ENCODE data around the gene RAPGEF5. TPM values are rescaled to one million over a fixed set of nuclear protein-coding genes. Genes with fewer than 3 reads are reported as not detected.

The RAPGEF5 gene
- total and polyA plus RNA-seq, 10 of the 15 experiments (the other 5 are each of a cell fraction or from before 2014, with no cell fraction given), result 0.38 to 4.0 (median 1.6) TPM; not detected in 1

GRCh38 chr7:22234227-22234626, 122.7 kb downstream of the RAPGEF5 start:
- SMC1A ChIA-PET (ENCODE audit: uncharacterized antibody, unreplicated experiment), result no interaction called here
- no peaks in the 10 kb centered on the region for H3K4me1 ChIP-seq (ENCODE audit: control insufficient read depth, insufficient read depth, low read length)
- ATAC-seq (no peak), DNase-seq (ENCODE audit: low read depth, low spot score) (no peak), FAIRE-seq (no peak)
- no peaks in the 10 kb centered on the region for H3K27me3 ChIP-seq (replicated peaks in 1 of 2; ENCODE audit: control insufficient read depth in 2 of 2, insufficient read depth in 2 of 2, low read length in 1 of 2)
- no peaks in the 10 kb centered on the region for H3K79me2 ChIP-seq (ENCODE audit: control insufficient read depth, insufficient read depth, low read length)
- in situ Hi-C loops (cut with MboI) (no loop called here), intact Hi-C loops (cut with micrococcal nuclease; ENCODE audit: unreplicated experiment) (no loop called here)
- TF ChIP-seq KAT2A (conservative IDR thresholded peaks at IDR 0.05; ENCODE audit: control insufficient read depth, low read depth, low read length) (no peak), ETV6 (conservative IDR thresholded peaks at IDR 0.05 in 1 of 2, IDR thresholded peaks at IDR 0.05 in 1 of 2; ENCODE audit: borderline replicate concordance in 1 of 2, low read depth in 1 of 2) (no peak), EP300 (IDR thresholded peaks at IDR 0.05; ENCODE audit: borderline replicate concordance in 1 of 2, control insufficient read depth in 1 of 2, low read depth in 2 of 2, low read length in 2 of 2) (no peak), TCF3 (IDR thresholded peaks at IDR 0.05; ENCODE audit: borderline replicate concordance, insufficient read depth, low read depth, low read length) (no peak), E2F4 (IDR thresholded peaks at IDR 0.05; ENCODE audit: low read depth, low read length) (no peak), ZNF592 (IDR thresholded peaks at IDR 0.05) (no peak), MEF2B (IDR thresholded peaks at IDR 0.05; ENCODE audit: partially characterized antibody, poor library complexity, severe bottlenecking) (no peak), ELK1 (IDR thresholded peaks at IDR 0.05; ENCODE audit: low read depth, low read length) (no peak), LARP7 (IDR thresholded peaks at IDR 0.05) (no peak), ZSCAN29 (IDR thresholded peaks at IDR 0.05) (no peak)
- TF ChIP-seq, protein P1, sequence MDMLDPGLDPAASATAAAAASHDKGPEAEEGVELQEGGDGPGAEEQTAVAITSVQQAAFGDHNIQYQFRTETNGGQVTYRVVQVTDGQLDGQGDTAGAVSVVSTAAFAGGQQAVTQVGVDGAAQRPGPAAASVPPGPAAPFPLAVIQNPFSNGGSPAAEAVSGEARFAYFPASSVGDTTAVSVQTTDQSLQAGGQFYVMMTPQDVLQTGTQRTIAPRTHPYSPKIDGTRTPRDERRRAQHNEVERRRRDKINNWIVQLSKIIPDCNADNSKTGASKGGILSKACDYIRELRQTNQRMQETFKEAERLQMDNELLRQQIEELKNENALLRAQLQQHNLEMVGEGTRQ (IDR thresholded peaks at IDR 0.05; ENCODE audit: borderline replicate concordance, low read depth, low read length), result no peak
- TF ChIP-seq, protein P2, sequence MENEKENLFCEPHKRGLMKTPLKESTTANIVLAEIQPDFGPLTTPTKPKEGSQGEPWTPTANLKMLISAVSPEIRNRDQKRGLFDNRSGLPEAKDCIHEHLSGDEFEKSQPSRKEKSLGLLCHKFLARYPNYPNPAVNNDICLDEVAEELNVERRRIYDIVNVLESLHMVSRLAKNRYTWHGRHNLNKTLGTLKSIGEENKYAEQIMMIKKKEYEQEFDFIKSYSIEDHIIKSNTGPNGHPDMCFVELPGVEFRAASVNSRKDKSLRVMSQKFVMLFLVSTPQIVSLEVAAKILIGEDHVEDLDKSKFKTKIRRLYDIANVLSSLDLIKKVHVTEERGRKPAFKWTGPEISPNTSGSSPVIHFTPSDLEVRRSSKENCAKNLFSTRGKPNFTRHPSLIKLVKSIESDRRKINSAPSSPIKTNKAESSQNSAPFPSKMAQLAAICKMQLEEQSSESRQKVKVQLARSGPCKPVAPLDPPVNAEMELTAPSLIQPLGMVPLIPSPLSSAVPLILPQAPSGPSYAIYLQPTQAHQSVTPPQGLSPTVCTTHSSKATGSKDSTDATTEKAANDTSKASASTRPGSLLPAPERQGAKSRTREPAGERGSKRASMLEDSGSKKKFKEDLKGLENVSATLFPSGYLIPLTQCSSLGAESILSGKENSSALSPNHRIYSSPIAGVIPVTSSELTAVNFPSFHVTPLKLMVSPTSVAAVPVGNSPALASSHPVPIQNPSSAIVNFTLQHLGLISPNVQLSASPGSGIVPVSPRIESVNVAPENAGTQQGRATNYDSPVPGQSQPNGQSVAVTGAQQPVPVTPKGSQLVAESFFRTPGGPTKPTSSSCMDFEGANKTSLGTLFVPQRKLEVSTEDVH (IDR thresholded peaks at IDR 0.05; ENCODE audit: low read depth, partially characterized antibody), result no peak
- H2AFZ ChIP-seq (ENCODE audit: control insufficient read depth, low read depth, low read length), result no peak overlapping the region
- H4K20me1 ChIP-seq (ENCODE audit: control insufficient read depth, insufficient read depth), result no peaks in the 10 kb centered on the region
- POLR2A ChIA-PET, result no interaction called here
- no peaks in the 10 kb centered on the region; a peak in 1 of 4 replicates for H3K36me3 ChIP-seq (ENCODE audit: control insufficient read depth in 2 of 2, insufficient read depth in 2 of 2, low read length in 1 of 2)
- no peak overlapping the region for H3K9ac ChIP-seq (ENCODE audit: control insufficient read depth, insufficient read depth, low read length)
- H3K4me3 ChIP-seq, result no peak overlapping the region
- CTCF ChIA-PET, result interaction anchor here (0.9 to 1.0 kb wide), 2 partner anchors 23 to 124 kb away, joined by 3 read pairs; no protein-coding TSS in a partner anchor
- no TSS peak for BruUV-seq (replicated peaks)
- H3K27ac ChIP-seq (ENCODE audit: control insufficient read depth, insufficient read depth), result no peak overlapping the region
- no peaks in the 10 kb centered on the region for H3K9me3 ChIP-seq (replicated peaks; ENCODE audit: control insufficient read depth, insufficient read depth, low read length)
- RAD21 ChIA-PET (ENCODE audit: unreplicated experiment), result no interaction called here
- H3K4me2 ChIP-seq (ENCODE audit: control insufficient read depth, insufficient read depth), result no peak overlapping the region
- 68% methylated on average over 3 of the region's 3 CpGs for WGBS (ENCODE audit: insufficient coverage, insufficient replicate concordance, low lambda C conversion rate, missing lambda C conversion rate)

Measured in GM12878 (cell line).